A673 (cell line): Measurements from ENCODE around the gene CDC42EP4. TPM values are rescaled to one million over a fixed set of nuclear protein-coding genes. Genes with fewer than 3 reads are reported as not detected.

Experiments used
- BruUV-seq: library from RNA; stranded (reverse); fragments of 400-500 nt; replicated peaks from 2 replicates; lab custom pipeline; 2021; lab: Mats Ljungman, UMichigan
- CTCF ChIA-PET: fragments of 300-600 bp; sonication (Branson Sonifier 250); formaldehyde crosslinking; loops from one replicate; lab custom pipeline; 2022; ENCODE audit warnings: antibody characterized with exemption; lab: Charles Lee
- POLR2A ChIA-PET: fragments of 300-600 bp; sonication (Branson Sonifier 250); formaldehyde crosslinking; loops from one replicate; lab custom pipeline; 2022; ENCODE audit warnings: antibody characterized with exemption; ENCODE audit not compliant: low non-redundant PET; lab: Charles Lee
- DNase-seq: peaks from one replicate; pipeline ENCODE4 v3.0.0-alpha.2; 2015; ENCODE audit warnings: low spot score
- H3K27ac ChIP-seq: fragments of 200-600 bp; sonication (generic); 2 replicates; pipeline ENCODE4 v1.5.1; 2016; ENCODE audit warnings: mixed run types, low read depth, mild to moderate bottlenecking, mixed read lengths, antibody characterized with exemption, low read length; ENCODE audit not compliant: poor library complexity, severe bottlenecking
- H3K27me3 ChIP-seq: fragments of 200-600 bp; sonication (generic); replicated peaks from 2 replicates; pipeline ENCODE4 v1.6.1; 2017; ENCODE audit warnings: mixed run types, low read depth, mild to moderate bottlenecking, mixed read lengths, antibody characterized with exemption, low read length; ENCODE audit not compliant: insufficient read depth, poor library complexity
- H3K36me3 ChIP-seq: fragments of 200-600 bp; sonication (generic); 2 replicates; pipeline ENCODE4 v1.6.1; 2016; ENCODE audit warnings: mixed run types, mild to moderate bottlenecking, mixed read lengths, antibody characterized with exemption, low read length; ENCODE audit not compliant: insufficient read depth, poor library complexity, severe bottlenecking
- H3K4me1 ChIP-seq: fragments of 200-600 bp; sonication (generic); 2 replicates; pipeline ENCODE4 v1.6.1; 2017; ENCODE audit warnings: mixed run types, mild to moderate bottlenecking, mixed read lengths, antibody characterized with exemption, low read length; ENCODE audit not compliant: insufficient read depth, poor library complexity, severe bottlenecking
- H3K4me3 ChIP-seq: fragments of 200-600 bp; sonication (generic); 2 replicates; pipeline ENCODE4 v1.5.1; 2016; ENCODE audit warnings: low read depth, mixed run types, mild to moderate bottlenecking, mixed read lengths, low read length; ENCODE audit not compliant: poor library complexity, severe bottlenecking
- H3K9me3 ChIP-seq: fragments of 200-600 bp; sonication (generic); 2 replicates; pipeline ENCODE4 v1.6.1; 2016; ENCODE audit warnings: mixed run types, low read depth, mild to moderate bottlenecking, mixed read lengths, antibody characterized with exemption, low read length; ENCODE audit not compliant: poor library complexity, severe bottlenecking
- CTCF ChIP-seq: fragments of 300-800, 200-600 bp; sonication (generic); conservative IDR thresholded peaks from 2 replicates; pipeline ENCODE4 v1.5.1; 2017; ENCODE audit warnings: low read depth, mild to moderate bottlenecking, antibody characterized with exemption, low read length, moderate library complexity, mixed read lengths
- EZH2 ChIP-seq: fragments of 200-600 bp; sonication (generic); IDR thresholded peaks from 2 replicates; pipeline ENCODE4 v1.6.1; 2017; ENCODE audit warnings: borderline replicate concordance, low read depth, mild to moderate bottlenecking, mixed read lengths, antibody characterized with exemption, low read length; ENCODE audit not compliant: poor library complexity, severe bottlenecking
- intact Hi-C: fragments of 100-400 bp; cut with micrococcal nuclease; formaldehyde crosslinking; loops from one replicate; pipeline ENCODE4 v1.10.0; 2022; ENCODE audit not compliant: unreplicated experiment
- total RNA-seq: library from RNA; stranded (reverse); gene quantifications from 2 replicates; pipeline ENCODE4 v1.2.3, GENCODE V29; 2021

The CDC42EP4 gene
- total RNA-seq, 1 experiment from 2014 or later, result 37.5 TPM

GRCh38 chr17:73285603-73285908, 26.2 kb downstream of the CDC42EP4 start:
- no peaks in the 10 kb centered on the region for H3K27me3 ChIP-seq
- intact Hi-C loops, result no loop called here
- TF ChIP-seq EZH2 (no peak), CTCF (no peak)
- no peak overlapping the region for H3K4me3 ChIP-seq
- no peaks in the 10 kb centered on the region for H3K9me3 ChIP-seq
- ChIA-PET CTCF (no interaction called here), POLR2A (no interaction called here)
- peaks cover 10% of the 10 kb centered on the region for H3K36me3 ChIP-seq
- BruUV-seq, result no TSS peak
- H3K4me1 ChIP-seq, result peaks cover 11% of the 10 kb centered on the region
- DNase-seq, result no peak
- H3K27ac ChIP-seq, result no peak overlapping the region

- TF ChIP-seq EZH2 (no peak), CTCF (no peak)
- DNase-seq, result no peak
- ChIA-PET CTCF (no interaction called here), POLR2A (no interaction called here)
- Histone ChIP-seq H3K27ac (no peak overlapping the region), H3K27me3 (no peaks in the 10 kb centered on the region), H3K36me3 (peaks cover 10% of the 10 kb centered on the region), H3K4me1 (peaks cover 11% of the 10 kb centered on the region), H3K4me3 (no peak overlapping the region), H3K9me3 (no peaks in the 10 kb centered on the region)
- intact Hi-C loops, result no loop called here
- BruUV-seq, result no TSS peak
Measured at GRCh38 chr17:73284906-73285602, 26.7 kb downstream of the CDC42EP4 start.

GRCh38 chr17:73284354-73284753, 27.4 kb downstream of the CDC42EP4 start:
- TF ChIP-seq CTCF (no peak), EZH2 (no peak)
- no peak for DNase-seq
- intact Hi-C loops, result no loop called here
- Histone ChIP-seq H3K4me1 (peaks cover 11% of the 10 kb centered on the region), H3K9me3 (no peaks in the 10 kb centered on the region), H3K36me3 (peaks cover 10% of the 10 kb centered on the region), H3K27ac (no peak overlapping the region), H3K27me3 (no peaks in the 10 kb centered on the region), H3K4me3 (no peak overlapping the region)
- ChIA-PET POLR2A (no interaction called here), CTCF (no interaction called here)
- BruUV-seq, result no TSS peak
